ENCODE results near the gene TMED4. TPM values are rescaled to one million over a fixed set of nuclear protein-coding genes. Genes with fewer than 3 reads are reported as not detected.

The TMED4 gene
- total and polyA plus RNA-seq, 2 of the 13 experiments (the other 11 are each of a cell fraction or from before 2014, with no cell fraction given): 81.4 to 109 TPM

DNA sequence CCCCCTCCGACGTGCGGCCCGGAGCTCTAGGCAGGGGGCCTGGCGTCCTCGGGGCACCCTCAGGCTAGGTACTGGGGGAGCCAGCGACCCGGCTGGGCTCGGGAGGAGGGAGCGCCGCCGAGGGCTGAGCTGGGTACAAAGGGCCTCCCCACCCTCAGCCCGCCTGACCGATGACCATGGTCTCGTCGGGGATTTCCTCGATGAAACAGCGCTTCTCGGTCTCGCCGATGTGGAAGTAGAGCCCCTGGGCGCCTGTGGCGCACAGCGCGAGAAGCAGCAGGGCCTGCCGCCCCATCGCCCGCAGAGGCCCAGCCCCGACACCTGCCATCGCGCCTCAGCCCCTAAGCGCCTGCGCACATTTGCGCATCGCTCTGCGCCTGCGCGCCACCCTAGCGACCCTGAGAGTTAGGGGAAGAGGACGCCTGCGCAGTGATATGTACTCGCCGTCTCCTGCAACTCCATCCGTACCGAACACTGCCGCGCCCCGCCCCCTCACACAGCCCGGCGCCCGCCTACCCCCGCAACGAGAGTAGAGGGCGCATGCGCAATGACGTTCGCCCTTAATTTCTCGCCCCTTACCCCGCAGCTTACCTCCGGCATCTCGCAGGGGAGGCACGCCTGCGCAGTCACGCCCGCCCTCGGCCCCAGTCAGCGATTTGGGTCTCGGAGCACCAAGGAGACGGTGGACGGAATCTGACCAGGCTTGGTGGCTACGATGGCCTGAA, at the start of gene TMED4 (continued):
- TF ChIP-seq, protein P1, sequence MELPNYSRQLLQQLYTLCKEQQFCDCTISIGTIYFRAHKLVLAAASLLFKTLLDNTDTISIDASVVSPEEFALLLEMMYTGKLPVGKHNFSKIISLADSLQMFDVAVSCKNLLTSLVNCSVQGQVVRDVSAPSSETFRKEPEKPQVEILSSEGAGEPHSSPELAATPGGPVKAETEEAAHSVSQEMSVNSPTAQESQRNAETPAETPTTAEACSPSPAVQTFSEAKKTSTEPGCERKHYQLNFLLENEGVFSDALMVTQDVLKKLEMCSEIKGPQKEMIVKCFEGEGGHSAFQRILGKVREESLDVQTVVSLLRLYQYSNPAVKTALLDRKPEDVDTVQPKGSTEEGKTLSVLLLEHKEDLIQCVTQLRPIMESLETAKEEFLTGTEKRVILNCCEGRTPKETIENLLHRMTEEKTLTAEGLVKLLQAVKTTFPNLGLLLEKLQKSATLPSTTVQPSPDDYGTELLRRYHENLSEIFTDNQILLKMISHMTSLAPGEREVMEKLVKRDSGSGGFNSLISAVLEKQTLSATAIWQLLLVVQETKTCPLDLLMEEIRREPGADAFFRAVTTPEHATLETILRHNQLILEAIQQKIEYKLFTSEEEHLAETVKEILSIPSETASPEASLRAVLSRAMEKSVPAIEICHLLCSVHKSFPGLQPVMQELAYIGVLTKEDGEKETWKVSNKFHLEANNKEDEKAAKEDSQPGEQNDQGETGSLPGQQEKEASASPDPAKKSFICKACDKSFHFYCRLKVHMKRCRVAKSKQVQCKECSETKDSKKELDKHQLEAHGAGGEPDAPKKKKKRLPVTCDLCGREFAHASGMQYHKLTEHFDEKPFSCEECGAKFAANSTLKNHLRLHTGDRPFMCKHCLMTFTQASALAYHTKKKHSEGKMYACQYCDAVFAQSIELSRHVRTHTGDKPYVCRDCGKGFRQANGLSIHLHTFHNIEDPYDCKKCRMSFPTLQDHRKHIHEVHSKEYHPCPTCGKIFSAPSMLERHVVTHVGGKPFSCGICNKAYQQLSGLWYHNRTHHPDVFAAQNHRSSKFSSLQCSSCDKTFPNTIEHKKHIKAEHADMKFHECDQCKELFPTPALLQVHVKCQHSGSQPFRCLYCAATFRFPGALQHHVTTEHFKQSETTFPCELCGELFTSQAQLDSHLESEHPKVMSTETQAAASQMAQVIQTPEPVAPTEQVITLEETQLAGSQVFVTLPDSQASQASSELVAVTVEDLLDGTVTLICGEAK (IDR thresholded peaks at IDR 0.05): no peak
- TF ChIP-seq, protein P1 (CRISPR knock-in tag; IDR thresholded peaks at IDR 0.05): peak; percentile 68
- TF ChIP-seq ZNF235 (CRISPR knock-in tag; IDR thresholded peaks at IDR 0.05; ENCODE audit: borderline replicate concordance) (no peak; the same call in 1 of the 2 replicates), SPEN (CRISPR knock-in tag; IDR thresholded peaks at IDR 0.05; ENCODE audit: low read depth) (peak; percentile 95), STAG1 (CRISPR knock-in tag; IDR thresholded peaks at IDR 0.05) (no peak; the same call in 1 of the 2 replicates), SYNCRIP (IDR thresholded peaks at IDR 0.05; ENCODE audit: insufficient read depth, low read depth, low read length) (no peak), ZNF577 (CRISPR knock-in tag; IDR thresholded peaks at IDR 0.05; ENCODE audit: borderline replicate concordance, low read depth) (no peak), ZKSCAN8 (CRISPR knock-in tag; IDR thresholded peaks at IDR 0.05; ENCODE audit: borderline replicate concordance) (no peak)
- TF ChIP-seq, protein P2, sequence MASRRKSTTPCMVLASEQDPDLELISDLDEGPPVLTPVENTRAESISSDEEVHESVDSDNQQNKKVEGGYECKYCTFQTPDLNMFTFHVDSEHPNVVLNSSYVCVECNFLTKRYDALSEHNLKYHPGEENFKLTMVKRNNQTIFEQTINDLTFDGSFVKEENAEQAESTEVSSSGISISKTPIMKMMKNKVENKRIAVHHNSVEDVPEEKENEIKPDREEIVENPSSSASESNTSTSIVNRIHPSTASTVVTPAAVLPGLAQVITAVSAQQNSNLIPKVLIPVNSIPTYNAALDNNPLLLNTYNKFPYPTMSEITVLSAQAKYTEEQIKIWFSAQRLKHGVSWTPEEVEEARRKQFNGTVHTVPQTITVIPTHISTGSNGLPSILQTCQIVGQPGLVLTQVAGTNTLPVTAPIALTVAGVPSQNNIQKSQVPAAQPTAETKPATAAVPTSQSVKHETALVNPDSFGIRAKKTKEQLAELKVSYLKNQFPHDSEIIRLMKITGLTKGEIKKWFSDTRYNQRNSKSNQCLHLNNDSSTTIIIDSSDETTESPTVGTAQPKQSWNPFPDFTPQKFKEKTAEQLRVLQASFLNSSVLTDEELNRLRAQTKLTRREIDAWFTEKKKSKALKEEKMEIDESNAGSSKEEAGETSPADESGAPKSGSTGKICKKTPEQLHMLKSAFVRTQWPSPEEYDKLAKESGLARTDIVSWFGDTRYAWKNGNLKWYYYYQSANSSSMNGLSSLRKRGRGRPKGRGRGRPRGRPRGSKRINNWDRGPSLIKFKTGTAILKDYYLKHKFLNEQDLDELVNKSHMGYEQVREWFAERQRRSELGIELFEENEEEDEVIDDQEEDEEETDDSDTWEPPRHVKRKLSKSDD (CRISPR knock-in tag; IDR thresholded peaks at IDR 0.05; ENCODE audit: low read depth): no peak
- TF ChIP-seq, protein P3, sequence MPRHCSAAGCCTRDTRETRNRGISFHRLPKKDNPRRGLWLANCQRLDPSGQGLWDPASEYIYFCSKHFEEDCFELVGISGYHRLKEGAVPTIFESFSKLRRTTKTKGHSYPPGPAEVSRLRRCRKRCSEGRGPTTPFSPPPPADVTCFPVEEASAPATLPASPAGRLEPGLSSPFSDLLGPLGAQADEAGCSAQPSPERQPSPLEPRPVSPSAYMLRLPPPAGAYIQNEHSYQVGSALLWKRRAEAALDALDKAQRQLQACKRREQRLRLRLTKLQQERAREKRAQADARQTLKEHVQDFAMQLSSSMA (CRISPR knock-in tag; IDR thresholded peaks at IDR 0.05): peak; percentile 88
- TF ChIP-seq, protein P4, sequence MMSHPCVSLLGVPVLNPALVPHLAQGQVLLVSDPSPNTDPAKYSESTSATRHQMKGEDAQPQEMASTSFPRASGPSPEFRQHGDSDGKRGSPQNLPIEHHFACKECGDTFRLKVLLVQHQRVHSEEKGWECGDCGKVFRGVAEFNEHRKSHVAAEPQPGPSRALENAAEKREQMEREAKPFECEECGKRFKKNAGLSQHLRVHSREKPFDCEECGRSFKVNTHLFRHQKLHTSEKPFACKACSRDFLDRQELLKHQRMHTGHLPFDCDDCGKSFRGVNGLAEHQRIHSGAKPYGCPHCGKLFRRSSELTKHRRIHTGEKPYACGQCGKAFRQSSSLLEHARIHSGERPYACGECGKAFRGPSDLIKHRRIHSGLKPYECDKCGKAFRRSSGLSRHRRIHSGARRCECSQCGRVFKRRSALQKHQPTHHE (CRISPR knock-in tag; IDR thresholded peaks at IDR 0.05; ENCODE audit: borderline replicate concordance): peak; percentile 68; the same call in 1 of the 2 replicates
- TF ChIP-seq, protein P5, sequence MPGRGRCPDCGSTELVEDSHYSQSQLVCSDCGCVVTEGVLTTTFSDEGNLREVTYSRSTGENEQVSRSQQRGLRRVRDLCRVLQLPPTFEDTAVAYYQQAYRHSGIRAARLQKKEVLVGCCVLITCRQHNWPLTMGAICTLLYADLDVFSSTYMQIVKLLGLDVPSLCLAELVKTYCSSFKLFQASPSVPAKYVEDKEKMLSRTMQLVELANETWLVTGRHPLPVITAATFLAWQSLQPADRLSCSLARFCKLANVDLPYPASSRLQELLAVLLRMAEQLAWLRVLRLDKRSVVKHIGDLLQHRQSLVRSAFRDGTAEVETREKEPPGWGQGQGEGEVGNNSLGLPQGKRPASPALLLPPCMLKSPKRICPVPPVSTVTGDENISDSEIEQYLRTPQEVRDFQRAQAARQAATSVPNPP (CRISPR knock-in tag; IDR thresholded peaks at IDR 0.05): no peak
